ENCODE measurements around the gene MRPL16.
"Not testable (repeated sequence)": the region's sequence is repeated elsewhere in the genome, so short reads cannot be mapped to it uniquely, and the experiment has no call there.

MRPL16 gene

DNA sequence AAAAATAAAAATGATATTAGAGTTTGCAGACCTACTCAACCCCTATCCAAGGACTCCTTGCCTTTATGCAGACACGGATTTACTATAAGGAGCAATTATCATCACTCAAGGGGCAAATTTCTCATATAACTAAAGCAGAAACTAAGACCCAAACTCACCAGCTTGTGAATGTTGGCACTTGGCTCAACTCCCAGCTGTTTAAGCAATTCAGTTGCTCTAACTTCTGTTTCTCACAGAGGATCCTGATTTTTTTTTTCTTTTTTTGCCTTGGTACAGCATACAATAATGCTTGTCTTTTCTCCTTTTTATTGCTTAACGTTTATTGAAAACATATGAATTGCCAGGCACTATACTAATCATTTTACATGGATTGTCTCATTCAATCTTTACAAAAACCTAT, 44.3 kb upstream of the MRPL16 start:
- no peaks in the 10 kb centered on the region for H4K20me1 ChIP-seq (ENCODE audit: insufficient read depth, low read length)
- no peaks in the 10 kb centered on the region for H3K9me3 ChIP-seq (ENCODE audit: low read length)
- no peaks in the 10 kb centered on the region for H3K36me3 ChIP-seq (ENCODE audit: insufficient read depth, low read length)
- no peaks in the 10 kb centered on the region for H3K9me2 ChIP-seq (ENCODE audit: low read depth, low read length)
- no peak overlapping the region for H3K4me3 ChIP-seq (ENCODE audit: low read depth, low read length, poor library complexity, severe bottlenecking)
- no peaks in the 10 kb centered on the region for H3F3A ChIP-seq (ENCODE audit: insufficient read depth, low read length)
- no peak overlapping the region for H3K9ac ChIP-seq (ENCODE audit: low read length)
- H3K79me2 ChIP-seq (ENCODE audit: insufficient read depth, low read length) = no peaks in the 10 kb centered on the region
- H2AFZ ChIP-seq (ENCODE audit: low read length) = no peak overlapping the region
- TF ChIP-seq, protein P1, sequence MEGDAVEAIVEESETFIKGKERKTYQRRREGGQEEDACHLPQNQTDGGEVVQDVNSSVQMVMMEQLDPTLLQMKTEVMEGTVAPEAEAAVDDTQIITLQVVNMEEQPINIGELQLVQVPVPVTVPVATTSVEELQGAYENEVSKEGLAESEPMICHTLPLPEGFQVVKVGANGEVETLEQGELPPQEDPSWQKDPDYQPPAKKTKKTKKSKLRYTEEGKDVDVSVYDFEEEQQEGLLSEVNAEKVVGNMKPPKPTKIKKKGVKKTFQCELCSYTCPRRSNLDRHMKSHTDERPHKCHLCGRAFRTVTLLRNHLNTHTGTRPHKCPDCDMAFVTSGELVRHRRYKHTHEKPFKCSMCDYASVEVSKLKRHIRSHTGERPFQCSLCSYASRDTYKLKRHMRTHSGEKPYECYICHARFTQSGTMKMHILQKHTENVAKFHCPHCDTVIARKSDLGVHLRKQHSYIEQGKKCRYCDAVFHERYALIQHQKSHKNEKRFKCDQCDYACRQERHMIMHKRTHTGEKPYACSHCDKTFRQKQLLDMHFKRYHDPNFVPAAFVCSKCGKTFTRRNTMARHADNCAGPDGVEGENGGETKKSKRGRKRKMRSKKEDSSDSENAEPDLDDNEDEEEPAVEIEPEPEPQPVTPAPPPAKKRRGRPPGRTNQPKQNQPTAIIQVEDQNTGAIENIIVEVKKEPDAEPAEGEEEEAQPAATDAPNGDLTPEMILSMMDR (IDR thresholded peaks at IDR 0.05; ENCODE audit: low read length) = no peak
- no peak for TF ChIP-seq EZH2 (IDR thresholded peaks at IDR 0.05; ENCODE audit: borderline replicate concordance, low read length)
- no peaks in the 10 kb centered on the region for H3K27me3 ChIP-seq (ENCODE audit: insufficient read depth, low read length)
- no peak overlapping the region for H3K4me2 ChIP-seq (ENCODE audit: low read length)
- H3K27ac ChIP-seq (ENCODE audit: low read depth, low read length, poor library complexity, severe bottlenecking) = no peak overlapping the region
- H3K4me1 ChIP-seq (ENCODE audit: insufficient read depth, low read length, severe bottlenecking) = no peaks in the 10 kb centered on the region

DNA sequence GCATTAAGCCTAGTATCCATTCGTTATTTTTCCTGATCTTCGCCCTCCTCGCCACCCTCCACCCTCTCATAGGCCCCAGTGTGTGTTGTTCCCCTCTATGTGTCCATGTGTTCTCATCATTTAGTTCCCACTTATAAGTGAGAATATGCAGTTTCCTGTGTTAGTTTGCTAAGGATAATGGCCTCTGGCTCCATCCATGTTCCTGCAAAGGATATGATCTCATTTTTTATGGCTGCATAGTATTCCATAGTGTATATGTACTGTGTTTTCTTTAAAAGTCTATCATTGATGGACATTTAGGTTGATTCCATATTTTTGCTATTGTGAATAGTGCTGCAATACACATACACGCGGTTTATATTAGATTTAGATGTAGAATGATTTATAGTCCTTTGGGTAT, 40.8 kb upstream of the MRPL16 start:
- H3K79me2 ChIP-seq (ENCODE audit: insufficient read depth, low read length); H2AFZ ChIP-seq (ENCODE audit: low read length); H3K27ac ChIP-seq (ENCODE audit: low read depth, low read length, poor library complexity, severe bottlenecking); H3K9me2 ChIP-seq (ENCODE audit: low read depth, low read length); H3K36me3 ChIP-seq (ENCODE audit: insufficient read depth, low read length); H3F3A ChIP-seq (ENCODE audit: insufficient read depth, low read length); H3K4me2 ChIP-seq (ENCODE audit: low read length); H3K4me3 ChIP-seq (ENCODE audit: low read depth, low read length, poor library complexity, severe bottlenecking); H3K27me3 ChIP-seq (ENCODE audit: insufficient read depth, low read length); H3K9ac ChIP-seq (ENCODE audit: low read length); H3K9me3 ChIP-seq (ENCODE audit: low read length); H3K4me1 ChIP-seq (ENCODE audit: insufficient read depth, low read length, severe bottlenecking); H4K20me1 ChIP-seq (ENCODE audit: insufficient read depth, low read length): not testable (repeated sequence)

DNA sequence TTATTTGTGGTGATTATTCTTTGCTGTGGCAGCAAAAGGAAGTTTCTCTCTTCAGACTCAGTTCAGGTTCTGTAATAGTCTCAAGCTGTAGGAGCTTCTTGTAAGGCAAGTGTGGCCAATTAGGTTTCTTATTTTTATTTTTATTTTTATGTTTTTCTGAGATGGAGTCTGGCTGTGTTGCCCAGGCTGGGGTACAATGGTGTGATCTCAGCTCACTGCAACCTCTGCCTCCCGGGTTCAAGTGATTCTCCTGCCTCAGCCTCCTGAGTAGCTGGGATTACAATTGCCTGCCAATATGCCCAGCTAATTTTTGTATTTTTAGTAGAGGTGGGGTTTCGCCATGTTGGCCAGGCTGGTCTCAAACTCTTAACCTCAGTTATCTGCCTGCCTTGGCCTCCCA, 39.0 kb upstream of the MRPL16 start:
- H3F3A ChIP-seq (ENCODE audit: insufficient read depth, low read length) = not testable (repeated sequence)

DNA sequence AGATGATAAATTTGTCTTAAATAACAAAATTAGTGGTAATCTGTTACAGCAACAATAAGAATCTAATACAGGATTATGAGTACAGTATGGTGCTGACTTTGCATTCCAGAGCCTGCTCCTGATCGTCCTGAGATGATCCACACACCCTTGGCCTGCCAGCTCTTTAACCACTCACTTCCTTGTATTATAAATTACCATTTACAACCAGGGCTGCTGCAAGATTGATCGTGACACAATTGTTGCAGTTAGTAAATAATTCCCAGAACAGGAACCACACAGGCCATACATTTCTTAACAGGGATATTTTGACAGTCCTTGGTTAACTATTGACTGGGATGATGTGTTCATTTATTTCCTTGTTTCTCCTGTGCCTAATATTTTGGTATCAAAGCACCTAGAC, 38.6 kb upstream of the MRPL16 start:
- Histone ChIP-seq H3K4me3 (ENCODE audit: low read depth, low read length, poor library complexity, severe bottlenecking) (no peak overlapping the region), H3F3A (ENCODE audit: insufficient read depth, low read length) (no peaks in the 10 kb centered on the region), H3K79me2 (ENCODE audit: insufficient read depth, low read length) (no peaks in the 10 kb centered on the region), H3K9ac (ENCODE audit: low read length) (no peak overlapping the region), H3K4me2 (ENCODE audit: low read length) (no peak overlapping the region), H4K20me1 (ENCODE audit: insufficient read depth, low read length) (no peaks in the 10 kb centered on the region), H3K9me2 (ENCODE audit: low read depth, low read length) (no peaks in the 10 kb centered on the region), H3K27me3 (ENCODE audit: insufficient read depth, low read length) (no peaks in the 10 kb centered on the region), H3K4me1 (ENCODE audit: insufficient read depth, low read length, severe bottlenecking) (no peaks in the 10 kb centered on the region), H3K27ac (ENCODE audit: low read depth, low read length, poor library complexity, severe bottlenecking) (no peak overlapping the region), H3K36me3 (ENCODE audit: insufficient read depth, low read length) (no peaks in the 10 kb centered on the region), H2AFZ (ENCODE audit: low read length) (no peak overlapping the region), H3K9me3 (ENCODE audit: low read length) (no peaks in the 10 kb centered on the region)
- TF ChIP-seq, protein P1 (IDR thresholded peaks at IDR 0.05; ENCODE audit: low read length) = no peak
- TF ChIP-seq EZH2 (IDR thresholded peaks at IDR 0.05; ENCODE audit: borderline replicate concordance, low read length) = no peak

More for the DNA sequence above, 39.0 kb upstream of the MRPL16 start:
- H4K20me1 ChIP-seq (ENCODE audit: insufficient read depth, low read length); H2AFZ ChIP-seq (ENCODE audit: low read length); H3K9me3 ChIP-seq (ENCODE audit: low read length); H3K27ac ChIP-seq (ENCODE audit: low read depth, low read length, poor library complexity, severe bottlenecking); H3K4me2 ChIP-seq (ENCODE audit: low read length); H3K4me1 ChIP-seq (ENCODE audit: insufficient read depth, low read length, severe bottlenecking); H3K27me3 ChIP-seq (ENCODE audit: insufficient read depth, low read length); H3K4me3 ChIP-seq (ENCODE audit: low read depth, low read length, poor library complexity, severe bottlenecking); H3K9ac ChIP-seq (ENCODE audit: low read length); H3K79me2 ChIP-seq (ENCODE audit: insufficient read depth, low read length); H3K9me2 ChIP-seq (ENCODE audit: low read depth, low read length); H3K36me3 ChIP-seq (ENCODE audit: insufficient read depth, low read length): not testable (repeated sequence)

DNA sequence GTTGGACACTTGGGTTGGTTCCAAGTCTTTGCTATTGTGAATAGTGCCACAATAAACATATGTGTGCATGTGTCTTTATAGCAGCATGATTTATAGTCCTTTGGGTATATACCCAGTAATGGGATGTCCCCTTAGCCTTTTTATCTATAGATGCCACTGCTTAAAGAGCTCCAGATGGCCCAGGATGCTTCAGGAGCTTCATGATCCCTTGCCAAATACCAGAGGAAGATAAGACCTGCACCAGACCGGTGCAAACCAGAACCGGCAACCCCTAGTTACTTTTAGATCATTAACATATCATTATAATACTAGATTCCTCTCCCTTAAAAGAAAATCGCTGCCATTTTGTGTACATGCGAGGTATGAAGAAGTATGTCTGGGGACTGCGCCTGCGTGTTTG, 37.9 kb upstream of the MRPL16 start:
- not testable (repeated sequence) for H2AFZ ChIP-seq (ENCODE audit: low read length); H3K27me3 ChIP-seq (ENCODE audit: insufficient read depth, low read length); H3K9me3 ChIP-seq (ENCODE audit: low read length); H3K4me2 ChIP-seq (ENCODE audit: low read length); H3K27ac ChIP-seq (ENCODE audit: low read depth, low read length, poor library complexity, severe bottlenecking); H3F3A ChIP-seq (ENCODE audit: insufficient read depth, low read length); H3K79me2 ChIP-seq (ENCODE audit: insufficient read depth, low read length); H3K4me1 ChIP-seq (ENCODE audit: insufficient read depth, low read length, severe bottlenecking); H3K4me3 ChIP-seq (ENCODE audit: low read depth, low read length, poor library complexity, severe bottlenecking); H3K9me2 ChIP-seq (ENCODE audit: low read depth, low read length); H3K9ac ChIP-seq (ENCODE audit: low read length); H3K36me3 ChIP-seq (ENCODE audit: insufficient read depth, low read length); H4K20me1 ChIP-seq (ENCODE audit: insufficient read depth, low read length)

All from OCI-LY1 (cell line).